ENCODE results near the gene HIPK2. TPM values are rescaled to one million over a fixed set of nuclear protein-coding genes. Genes with fewer than 3 reads are reported as not detected.

Gene HIPK2
- total and polyA plus RNA-seq, 2 of the 4 experiments (the other 2 are of a cell fraction): 22.0 to 27.1 TPM

- Histone ChIP-seq H4K91ac (ENCODE audit: insufficient read depth, low read depth, low read length) (no peak overlapping the region), H3K18ac (ENCODE audit: low read depth, low read length) (no peak overlapping the region), H3K36me3 (ENCODE audit: control insufficient read depth, insufficient read depth, low read length) (peaks cover 89% of the 10 kb centered on the region), H3K79me1 (ENCODE audit: low read depth in 1 of 2, low read length in 2 of 2) (peaks cover 0 to 43% of the 10 kb centered on the region in 2 experiments; a peak in 3 of 4 replicates), H4K8ac (ENCODE audit: low read depth in 2 of 2, low read length in 2 of 2) (no peak overlapping the region), H2AK5ac (ENCODE audit: low read depth, low read length) (no peak overlapping the region), H3K4me3 (ENCODE audit: insufficient read depth, low read depth, low read length) (no peak overlapping the region), H3K27ac (ENCODE audit: insufficient read depth, low read length) (no peak overlapping the region), H4K5ac (ENCODE audit: low read depth, low read length) (no peak overlapping the region), H4K20me1 (ENCODE audit: insufficient read depth, low read length) (peaks cover 15% of the 10 kb centered on the region; the same call in 1 of the 2 replicates), H3K4ac (ENCODE audit: low read depth, low read length) (no peak overlapping the region), H3K9me3 (ENCODE audit: control insufficient read depth, insufficient read depth, low read length) (no peaks in the 10 kb centered on the region), H3K27me3 (ENCODE audit: control insufficient read depth, insufficient read depth, low read length) (no peaks in the 10 kb centered on the region), H2BK5ac (ENCODE audit: low read depth, low read length, poor library complexity, severe bottlenecking) (no peak overlapping the region), H3K23ac (ENCODE audit: low read depth, low read length) (no peak overlapping the region), H3K9me1 (ENCODE audit: insufficient read depth, low read length) (peaks cover 3% of the 10 kb centered on the region; the same call in 1 of the 2 replicates), H2AFZ (replicated peaks; ENCODE audit: low read length, poor library complexity) (no peak overlapping the region), H3K4me1 (ENCODE audit: control insufficient read depth, insufficient read depth, low read length) (no peaks in the 10 kb centered on the region), H2BK20ac (ENCODE audit: low read depth, low read length) (no peak overlapping the region), H3K9ac (ENCODE audit: low read depth, low read length) (no peak overlapping the region), H2BK120ac (ENCODE audit: low read depth, low read length) (no peak overlapping the region), H2BK15ac (ENCODE audit: low read depth, low read length) (no peak overlapping the region), H3K4me2 (ENCODE audit: low read depth, low read length) (no peak overlapping the region), H3K14ac (replicated peaks; ENCODE audit: low read depth, low read length) (no peak overlapping the region), H2AK9ac (replicated peaks; ENCODE audit: low read depth, low read length, poor library complexity) (no peak overlapping the region), H3K56ac (ENCODE audit: extremely low read depth, insufficient read depth, low read length) (no peak overlapping the region)
- CTCF ChIA-PET: no interaction called here
- intact Hi-C loops (cut with micrococcal nuclease) (loop anchor here (5.0 kb wide), 1 partner anchor 69 kb away; no protein-coding TSS in a partner anchor), dilution Hi-C loops (cut with HindIII; ENCODE audit: low sequenced_read_pairs, unreplicated experiment) (no loop called here), in situ Hi-C loops (cut with MboI; ENCODE audit: low sequenced_read_pairs) (no loop called here)
- no TSS peak for BruUV-seq (replicated peaks)
- POLR2A ChIA-PET (ENCODE audit: unreplicated experiment): no interaction called here
- no peak for ATAC-seq (ENCODE audit: low read depth)
- TF ChIP-seq MXI1 (IDR thresholded peaks at IDR 0.05; ENCODE audit: borderline replicate concordance, low read depth, low read length) (no peak), BHLHE40 (IDR thresholded peaks at IDR 0.05; ENCODE audit: low read depth, low read length) (no peak), FOS (IDR thresholded peaks at IDR 0.05; ENCODE audit: low read depth, low read length) (no peak), MAZ (IDR thresholded peaks at IDR 0.05; ENCODE audit: borderline replicate concordance, low read depth, low read length) (no peak), CTCF (conservative IDR thresholded peaks at IDR 0.05; ENCODE audit: low read depth, low read length) (no peak), NFE2L2 (IDR thresholded peaks at IDR 0.05; ENCODE audit: low read depth, low read length) (no peak), POLR2A (IDR thresholded peaks at IDR 0.05; ENCODE audit: low read depth, low read length) (no peak), USF2 (IDR thresholded peaks at IDR 0.05; ENCODE audit: low read depth, low read length) (no peak), SMC3 (IDR thresholded peaks at IDR 0.05; ENCODE audit: low read depth, low read length) (no peak), ELK1 (IDR thresholded peaks at IDR 0.05; ENCODE audit: borderline replicate concordance, low read depth, low read length) (no peak), RFX5 (IDR thresholded peaks at IDR 0.05; ENCODE audit: low read depth, low read length) (no peak), CEBPB (IDR thresholded peaks at IDR 0.05; ENCODE audit: low read depth, low read length) (no peak), CHD1 (IDR thresholded peaks at IDR 0.05; ENCODE audit: low read depth, low read length) (no peak), MAFK (IDR thresholded peaks at IDR 0.05; ENCODE audit: low read depth, low read length) (no peak), RCOR1 (IDR thresholded peaks at IDR 0.05; ENCODE audit: insufficient replicate concordance, low read length) (no peak), RAD21 (IDR thresholded peaks at IDR 0.05; ENCODE audit: low read length) (no peak)
- DNase-seq: no peak
- 93% methylated on average over 3 of the region's 20 CpGs; no CpG with 5 or more reads in 1 of the 2 experiments for WGBS, 2 experiments (ENCODE audit: extremely low coverage in 2 of 2, insufficient read length in 1 of 2)
Measured at GRCh38 chr7:139571651-139572050, 206.1 kb downstream of the HIPK2 start.

Data from IMR-90 (cell line).